Heart right ventricle (tissue), 16 donors: Measurements from ENCODE around the gene PIPOX. TPM values are rescaled to one million over a fixed set of nuclear protein-coding genes. Genes with fewer than 3 reads are reported as not detected.

Experiments
- ATAC-seq, 8 donors: fragments of 200-7000 bp; cut with Tn5 transposase; one replicate each; pipeline ENCODE4 v1.9.1; 2020; ENCODE audit warnings: mild to moderate bottlenecking in 8 of 8, moderate library complexity in 8 of 8, moderate number of reproducible peaks in 1 of 8
- DNase-seq, 2 donors: peaks; one replicate each; pipeline ENCODE4 v3.0.0-alpha.2; 2020
- H3K27ac ChIP-seq, 10 donors: fragments of 200-600 bp; sonication (generic) in 2 of 10; one replicate each; pipeline versions ENCODE4 v1.5.0 to v1.8.0; 2020 to 2022; ENCODE audit warnings: mild to moderate bottlenecking in 3 of 10
- H3K27me3 ChIP-seq, 7 donors: fragments of 200-600 bp; one replicate each; pipeline ENCODE4 v1.8.0; 2021 to 2022; ENCODE audit warnings: mild to moderate bottlenecking in 2 of 7
- H3K36me3 ChIP-seq, 9 donors: fragments of 200-600 bp; sonication (generic) in 1 of 9; one replicate each; pipeline versions ENCODE4 v1.5.0 to v1.8.0; 2020 to 2022; ENCODE audit warnings: mild to moderate bottlenecking in 2 of 9
- H3K4me1 ChIP-seq, 9 donors: fragments of 200-600 bp; sonication (generic) in 1 of 9; one replicate each; pipeline versions ENCODE4 v1.5.0 to v1.8.0; 2020 to 2022; ENCODE audit warnings: mild to moderate bottlenecking in 4 of 9
- H3K4me3 ChIP-seq, 10 donors: fragments of 200-600 bp; sonication (generic) in 2 of 10; one replicate each; pipeline versions ENCODE4 v1.5.0 to v1.8.0; 2020 to 2022; ENCODE audit warnings: mild to moderate bottlenecking in 7 of 10, moderate library complexity in 2 of 10
- H3K9me3 ChIP-seq, 11 donors: fragments of 200-600 bp in 10 of 11; sonication (generic) in 2 of 11; one replicate each; pipeline versions ENCODE4 v1.5.0 to v1.8.0; 2013 to 2022; ENCODE audit warnings: mild to moderate bottlenecking in 2 of 11, control low read depth in 1 of 11, moderate library complexity in 1 of 11
- WGBS, 2 donors: extraction: QIAGEN DNeasy Blood & Tissue Kit; methylation state at CpG; one replicate each; pipeline ENCODE4 v1.1.7; 2013; ENCODE audit warnings: inconsistent platforms in 1 of 2; 5-methylcytosine and 5-hydroxymethylcytosine counted together
- intact Hi-C, 10 donors: fragments of 100-400 bp; cut with DNase I; formaldehyde crosslinking; loops; one replicate each; pipeline versions ENCODE4 v1.11.1 to v1.14.2; 2022
- polyA plus RNA-seq, 2 donors: library from polyadenylated mRNA; stranded (reverse); fragments of 200-250 nt; gene quantifications; one replicate each; pipeline ENCODE4 v1.2.3, GENCODE V29; 2013
- total RNA-seq, 10 donors: library from RNA; stranded (reverse); fragmentation: NEBNext Ultra II Directional in 3 of 10; extraction: Animal tissue kit (Norgen Biotek cat#: 25700) in 3 of 10; gene quantifications; one replicate each; pipeline versions ENCODE4 v1.2.1 to v1.2.4, GENCODE V29; 2021 to 2023
- TF ChIP-seq, protein P1 (sequence below), 9 donors: fragments of 200-600 bp; sonication (generic) in 2 of 9; IDR thresholded peaks; one replicate each; pipeline versions ENCODE4 v1.5.0 to v1.8.0; 2021 to 2022; ENCODE audit warnings: antibody characterized with exemption in 9 of 9, mild to moderate bottlenecking in 5 of 9, moderate library complexity in 1 of 9
- donor health status: Arrhythmogenic right ventricular cardiomyopathy.
- donor health status: ischemic (EF 13 %, LVEDD 7.1; RV severe dilation, severe dysfunction).
- donor health status: healthy with polysubstance abuse.
- donor health status: DM: no; HTN: yes; CAD: no.
- donor health status: DM: no; HTN: no; CAD: no.
- donor health status: ischemic (EF 25% LVEDD 6.9; RV normal size, moderate dysfunction).
- donor health status: ischemic (EF 25% LVEDD 5.7; RV mildly dilated, moderate dysfunction).
- donor health status: healthy.
- donor health status: DM: yes; HTN: yes; CAD: no.
- donor health status: Ischemic cardiomyopathy.
- donor health status: ischemic (EF 35%, LVEDD 5.7; RV mildly dilated, moderate dysfunction).
- donor health status: nonischemic (EF 11% LVEDD 7.7; RV severe dilation, severe dysfunction).
- donor health status: DM: yes; HTN: yes; CAD: no.
- donor health status: PGD.
- donor health status: ischemic (EF 29% LVEDD 5.4; RV normal size, mild dysfunction).
- donor health status: nonischemic (EF 23%, LVEDD 6.1; RV moderate dilation, normal function).

The PIPOX gene
- total and polyA plus RNA-seq, 12 donors, result 0.12 to 4.1 (median 0.76) TPM; not detected in 2

DNA sequence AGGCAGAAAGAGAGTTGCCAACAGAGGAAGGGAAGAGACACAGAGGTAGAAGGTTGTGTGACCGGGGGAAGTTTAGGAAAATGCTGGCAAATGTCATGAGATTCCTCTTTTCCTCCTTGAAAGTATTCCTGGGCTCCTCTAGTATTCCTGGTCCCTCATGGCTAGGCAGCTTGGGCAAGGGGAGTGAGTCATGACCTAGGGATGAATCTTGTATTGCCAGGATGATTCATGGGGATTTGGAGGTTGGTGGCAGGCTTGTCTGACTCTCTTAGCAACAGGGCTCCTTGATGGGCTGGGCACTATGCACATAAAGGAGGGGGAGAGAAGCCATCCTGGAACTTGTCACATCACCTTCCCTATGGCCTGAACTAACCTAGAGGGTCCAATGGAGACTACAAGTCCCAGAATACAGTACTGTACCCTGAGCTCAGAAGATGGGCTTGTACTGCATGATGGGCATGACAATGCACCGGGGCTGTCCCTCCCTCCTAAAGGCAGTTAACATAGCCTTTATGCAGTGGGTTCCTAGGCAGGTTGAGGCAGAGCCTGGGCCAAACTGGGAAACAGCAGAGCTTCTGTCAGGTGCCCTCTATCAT, 35.0 kb upstream of the PIPOX start:
- WGBS, 2 donors, result 46 to 69% methylated on average over 2 of the region's 2 CpGs
- Histone ChIP-seq H3K36me3 (no peaks in the 10 kb centered on the region), H3K4me1 (peaks cover 0 to 8% (median 0%) of the 10 kb centered on the region in 9 donors), H3K9me3 (no peaks in the 10 kb centered on the region), H3K27ac (no peak overlapping the region), H3K4me3 (no peak overlapping the region), H3K27me3 (peaks cover 4 to 62% (median 54%) of the 10 kb centered on the region in 7 donors)
- no peak for DNase-seq
- TF ChIP-seq, protein P1, sequence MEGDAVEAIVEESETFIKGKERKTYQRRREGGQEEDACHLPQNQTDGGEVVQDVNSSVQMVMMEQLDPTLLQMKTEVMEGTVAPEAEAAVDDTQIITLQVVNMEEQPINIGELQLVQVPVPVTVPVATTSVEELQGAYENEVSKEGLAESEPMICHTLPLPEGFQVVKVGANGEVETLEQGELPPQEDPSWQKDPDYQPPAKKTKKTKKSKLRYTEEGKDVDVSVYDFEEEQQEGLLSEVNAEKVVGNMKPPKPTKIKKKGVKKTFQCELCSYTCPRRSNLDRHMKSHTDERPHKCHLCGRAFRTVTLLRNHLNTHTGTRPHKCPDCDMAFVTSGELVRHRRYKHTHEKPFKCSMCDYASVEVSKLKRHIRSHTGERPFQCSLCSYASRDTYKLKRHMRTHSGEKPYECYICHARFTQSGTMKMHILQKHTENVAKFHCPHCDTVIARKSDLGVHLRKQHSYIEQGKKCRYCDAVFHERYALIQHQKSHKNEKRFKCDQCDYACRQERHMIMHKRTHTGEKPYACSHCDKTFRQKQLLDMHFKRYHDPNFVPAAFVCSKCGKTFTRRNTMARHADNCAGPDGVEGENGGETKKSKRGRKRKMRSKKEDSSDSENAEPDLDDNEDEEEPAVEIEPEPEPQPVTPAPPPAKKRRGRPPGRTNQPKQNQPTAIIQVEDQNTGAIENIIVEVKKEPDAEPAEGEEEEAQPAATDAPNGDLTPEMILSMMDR (IDR thresholded peaks at IDR 0.05), result no peak
- intact Hi-C loops, result no loop called here
- ATAC-seq, result no peak

DNA sequence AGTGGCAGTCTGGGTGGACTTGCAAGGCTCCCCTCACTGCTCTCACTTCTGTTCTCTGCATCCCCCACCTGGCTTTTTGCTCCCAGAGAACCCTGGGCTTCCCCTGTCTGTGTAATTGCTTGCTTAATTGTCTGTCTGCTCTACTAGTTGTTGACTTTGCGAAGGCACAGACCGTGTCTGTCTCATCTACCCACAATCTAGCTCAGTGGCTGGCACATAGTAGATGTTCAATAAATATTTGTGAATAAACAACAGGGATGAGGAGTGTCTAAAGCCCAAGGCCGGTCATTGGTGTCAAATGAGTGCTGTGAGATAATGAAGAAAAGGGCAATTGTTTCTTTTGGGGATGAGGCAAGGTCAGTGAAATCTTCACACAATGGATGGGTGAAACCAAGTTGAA, 34.4 kb upstream of the PIPOX start:
- H3K27me3 ChIP-seq, result peaks cover 4 to 56% (median 48%) of the 10 kb centered on the region in 7 donors
- ATAC-seq, result no peak
- TF ChIP-seq, protein P1 (IDR thresholded peaks at IDR 0.05), result no peak
- no peak for DNase-seq
- no peak overlapping the region for H3K27ac ChIP-seq
- 80 to 82% methylated on average over 3 of the region's 3 CpGs for WGBS, 2 donors
- no peaks in the 10 kb centered on the region for H3K9me3 ChIP-seq
- intact Hi-C loops, result no loop called here
- no peaks in the 10 kb centered on the region for H3K36me3 ChIP-seq
- H3K4me1 ChIP-seq, result peaks cover 0 to 8% (median 0%) of the 10 kb centered on the region in 9 donors
- no peak overlapping the region for H3K4me3 ChIP-seq

DNA sequence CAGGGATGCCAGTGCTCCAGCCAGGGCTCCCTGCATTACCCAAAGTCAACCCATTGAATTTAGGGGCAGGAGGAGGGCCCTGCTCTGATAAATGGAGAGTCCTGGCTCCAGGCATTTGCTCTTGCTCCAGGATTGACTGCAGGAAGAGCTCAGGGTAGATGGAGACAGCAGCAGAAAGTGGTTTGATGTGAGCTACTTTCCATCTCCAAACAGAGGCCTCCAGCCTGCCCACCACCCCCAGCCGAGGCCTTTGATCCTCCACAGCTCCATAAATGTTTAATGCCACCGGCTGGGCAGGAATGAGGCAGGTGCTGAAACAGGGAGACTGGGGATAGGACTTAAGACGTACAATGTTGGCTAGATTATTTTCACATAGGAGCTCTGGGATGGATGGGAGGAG, 32.8 kb upstream of the PIPOX start:
- DNase-seq (no peak), ATAC-seq (no peak)
- H3K4me1 ChIP-seq, result peaks cover 0 to 8% (median 0%) of the 10 kb centered on the region in 9 donors
- H3K4me3 ChIP-seq, result no peak overlapping the region
- H3K27ac ChIP-seq, result no peak overlapping the region
- TF ChIP-seq, protein P1 (IDR thresholded peaks at IDR 0.05), result no peak
- 47 to 49% methylated on average over 3 of the region's 3 CpGs for WGBS, 2 donors
- no peaks in the 10 kb centered on the region for H3K36me3 ChIP-seq
- intact Hi-C loops, result loop anchor here in 1 of 10 donors (10.0 kb wide), 1 partner anchor 55 kb away; no protein-coding TSS in a partner anchor
- no peaks in the 10 kb centered on the region for H3K9me3 ChIP-seq
- peaks cover 4 to 43% (median 33%) of the 10 kb centered on the region in 7 donors for H3K27me3 ChIP-seq

DNA sequence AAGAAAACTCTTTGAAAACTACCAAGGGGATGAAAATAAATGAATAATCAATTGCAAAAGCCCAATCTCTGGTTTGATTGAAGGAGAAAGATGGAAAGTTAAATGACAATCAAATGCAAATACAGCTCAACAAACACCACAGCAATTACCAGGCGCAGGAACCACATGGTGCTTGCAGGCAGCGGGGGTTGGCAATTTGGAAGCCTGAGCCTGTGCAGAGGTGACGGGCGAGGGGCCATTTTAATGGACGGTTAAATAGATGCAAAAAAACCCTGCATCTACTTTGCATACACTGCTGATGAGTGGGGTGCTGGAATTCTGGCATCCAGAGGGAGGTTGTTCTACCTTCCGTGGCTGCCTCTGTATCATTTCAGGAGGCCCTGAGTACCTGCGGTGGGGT, 32.4 kb upstream of the PIPOX start:
- H3K36me3 ChIP-seq, result no peaks in the 10 kb centered on the region
- no peak overlapping the region for H3K4me3 ChIP-seq
- no peak for DNase-seq
- TF ChIP-seq, protein P1 (IDR thresholded peaks at IDR 0.05), result no peak
- 78% methylated on average over 7 of the region's 7 CpGs for WGBS, 2 donors
- peaks cover 0 to 8% (median 0%) of the 10 kb centered on the region in 9 donors for H3K4me1 ChIP-seq
- intact Hi-C loops, result loop anchor here in 1 of 10 donors (10.0 kb wide), 1 partner anchor 54 kb away; no protein-coding TSS in a partner anchor
- no peaks in the 10 kb centered on the region for H3K9me3 ChIP-seq
- H3K27ac ChIP-seq, result no peak overlapping the region
- peaks cover 2 to 38% (median 28%) of the 10 kb centered on the region in 7 donors for H3K27me3 ChIP-seq
- no peak for ATAC-seq
